GM12878 (cell line): ENCODE measurements around the gene ADCY9. TPM values are rescaled to one million over a fixed set of nuclear protein-coding genes. Genes with fewer than 3 reads are reported as not detected.

ENCODE experiments used
- ATAC-seq: fragments of 200-7000 bp; cut with Tn5 transposase; 3 replicates; pipeline ENCODE4 v1.9.1; 2020; ENCODE audit warnings: mild to moderate bottlenecking, moderate library complexity
- BruUV-seq: library from RNA; stranded (reverse); fragments of 400-500 nt; replicated peaks from 2 replicates; lab custom pipeline; 2021; lab: Mats Ljungman, UMichigan
- CTCF ChIA-PET: fragments of 300-600 bp; sonication (Branson Sonifier 250); formaldehyde crosslinking; extraction: SDS; loops from one replicate; lab custom pipeline; 2021; ENCODE audit warnings: inconsistent platforms; lab: Yijun Ruan, JAX
- POLR2A ChIA-PET: fragments of 350-600 bp; formaldehyde crosslinking; extraction: SDS; loops from one replicate; lab custom pipeline; 2021; ENCODE audit warnings: inconsistent platforms; lab: Charles Lee
- RAD21 ChIA-PET: fragments of 300-600 bp; sonication (Branson Sonifier 250); formaldehyde crosslinking; loops from one replicate; lab custom pipeline; 2023; ENCODE audit warnings: antibody characterized with exemption; ENCODE audit not compliant: unreplicated experiment; lab: Charles Lee
- SMC1A ChIA-PET: fragments of 300-600 bp; sonication (Branson Sonifier 250); formaldehyde crosslinking; loops from one replicate; lab custom pipeline; 2023; ENCODE audit not compliant: unreplicated experiment, uncharacterized antibody; lab: Charles Lee
- DNase-seq: peaks from one replicate; pipeline ENCODE4 v3.0.0-alpha.2; 2011; ENCODE audit warnings: low read depth, low spot score
- FAIRE-seq: peaks from 3 replicates; lab custom pipeline; 2011; peaks lifted over from hg19 to GRCh38; lab: Jason Lieb, UNC
- H2AFZ ChIP-seq: 2 replicates; pipeline ENCODE4 v1.6.0; 2011; ENCODE audit warnings: low read depth, low read length, control low read depth; ENCODE audit not compliant: control insufficient read depth
- H3K27ac ChIP-seq: 2 replicates; pipeline ENCODE4 v1.5.1; 2011; ENCODE audit warnings: control low read depth; ENCODE audit not compliant: control insufficient read depth, insufficient read depth
- H3K27me3 ChIP-seq, 2 experiments: replicated peaks in 1 of 2; 2 replicates each; pipeline versions ENCODE4 v1.6.0 to v1.6.1; 2011; ENCODE audit warnings: low read length in 1 of 2; ENCODE audit not compliant: control insufficient read depth in 2 of 2, insufficient read depth in 2 of 2
- H3K36me3 ChIP-seq, 2 experiments: 2 replicates each; pipeline ENCODE4 v1.5.1; 2011; ENCODE audit warnings: low read length in 1 of 2; ENCODE audit not compliant: control insufficient read depth in 2 of 2, insufficient read depth in 2 of 2
- H3K4me1 ChIP-seq: 2 replicates; pipeline ENCODE4 v1.6.1; 2011; ENCODE audit warnings: mild to moderate bottlenecking, low read length, moderate library complexity, mixed read lengths; ENCODE audit not compliant: control insufficient read depth, insufficient read depth
- H3K4me2 ChIP-seq: 2 replicates; pipeline ENCODE4 v1.6.0; 2011; ENCODE audit warnings: control low read depth; ENCODE audit not compliant: control insufficient read depth, insufficient read depth
- H3K4me3 ChIP-seq: fragments of 200-600 bp; sonication (generic); 2 replicates; pipeline ENCODE4 v1.5.1; 2016
- H3K79me2 ChIP-seq: 2 replicates; pipeline ENCODE4 v1.6.0; 2011; ENCODE audit warnings: low read length; ENCODE audit not compliant: control insufficient read depth, insufficient read depth
- H3K9ac ChIP-seq: 2 replicates; pipeline ENCODE4 v1.8.0; 2011; ENCODE audit warnings: low read length, control low read depth, mixed read lengths; ENCODE audit not compliant: control insufficient read depth, insufficient read depth
- H3K9me3 ChIP-seq: replicated peaks from 3 replicates; pipeline ENCODE4 v1.5.1; 2011; ENCODE audit warnings: mild to moderate bottlenecking, low read length; ENCODE audit not compliant: control insufficient read depth, insufficient read depth
- H4K20me1 ChIP-seq: 2 replicates; pipeline ENCODE4 v1.6.0; 2011; ENCODE audit not compliant: control insufficient read depth, insufficient read depth
- BMI1 ChIP-seq: fragments of 450-650 bp; IDR thresholded peaks from 2 replicates; pipeline ENCODE4 v1.6.1; 2016; ENCODE audit warnings: mild to moderate bottlenecking, moderate library complexity, borderline replicate concordance
- CBX5 ChIP-seq: sonication (generic); IDR thresholded peaks from 2 replicates; pipeline ENCODE4 v1.6.1; 2016; ENCODE audit warnings: low read depth, moderate library complexity, mild to moderate bottlenecking, inconsistent platforms
- CREB1 ChIP-seq: IDR thresholded peaks from 2 replicates; pipeline ENCODE4 v1.6.1; 2012; ENCODE audit warnings: low read depth, mild to moderate bottlenecking, inconsistent platforms
- EGR1 ChIP-seq, 2 experiments: IDR thresholded peaks; 1 replicate in 1 of 2; 2 replicates in 1 of 2; pipeline ENCODE4 v1.6.1; 2011 to 2012; ENCODE audit warnings: low read depth in 2 of 2, low read length in 2 of 2, borderline replicate concordance in 1 of 2, mild to moderate bottlenecking in 1 of 2, moderate library complexity in 1 of 2
- JUND ChIP-seq: IDR thresholded peaks from 2 replicates; pipeline ENCODE4 v1.6.1; 2012; ENCODE audit warnings: low read depth, mild to moderate bottlenecking, low read length, improper control_type of control experiment, moderate library complexity
- MXI1 ChIP-seq: fragments of 150-350 bp; IDR thresholded peaks from 2 replicates; pipeline ENCODE4 v1.6.1; 2011; ENCODE audit warnings: low read depth, mild to moderate bottlenecking, inconsistent platforms, low read length, improper control_type of control experiment
- PAX8 ChIP-seq: fragments of 450-650 bp; IDR thresholded peaks from 2 replicates; pipeline ENCODE4 v1.6.1; 2017; ENCODE audit warnings: mild to moderate bottlenecking, moderate library complexity
- POLR2AphosphoS5 ChIP-seq: IDR thresholded peaks from 2 replicates; pipeline ENCODE4 v1.6.1; 2011; ENCODE audit warnings: mild to moderate bottlenecking, low read length, inconsistent platforms
- RCOR1 ChIP-seq: conservative IDR thresholded peaks from 2 replicates; pipeline ENCODE4 v1.6.1; 2012; ENCODE audit warnings: low read depth, low read length, improper control_type of control experiment
- SMAD1 ChIP-seq: fragments of 450-650 bp; IDR thresholded peaks from 2 replicates; pipeline ENCODE4 v1.6.1; 2018; ENCODE audit warnings: mild to moderate bottlenecking, low read depth; ENCODE audit not compliant: partially characterized antibody
- WGBS: methylation state at CpG from one replicate; pipeline ENCODE4 v1.1.6; 2016; ENCODE audit warnings: low lambda C conversion rate; ENCODE audit not compliant: insufficient replicate concordance, insufficient coverage; ENCODE audit errors: missing lambda C conversion rate; 5-methylcytosine and 5-hydroxymethylcytosine counted together
- in situ Hi-C: fragments of 300-500 bp; cut with MboI; formaldehyde crosslinking; loops from 9 replicates; pipeline ENCODE4 v1.14.3; 2018; ENCODE audit warnings: mixed read lengths
- intact Hi-C: fragments of 100-400 bp; cut with micrococcal nuclease; formaldehyde crosslinking; loops from one replicate; pipeline ENCODE4 v1.14.2; 2022; ENCODE audit not compliant: unreplicated experiment
- polyA plus RNA-seq, 11 experiments: library from polyadenylated mRNA; depleted of rRNA in 4 of 11; unstranded in 6 of 11; stranded (reverse) in 5 of 11; fragments of >200 nt; fragmentation: Nextera tagmentation in 4 of 11; fragmentation: Illumina TruSeq in 1 of 11; extraction: Ambion mirVana in 4 of 11; extraction: Trizol in 1 of 11; gene quantifications; 1 replicate in 1 of 11; 2 replicates in 10 of 11; pipeline versions ENCODE4 v1.2.1 to v1.2.3, GENCODE V29; 2011 to 2016; ENCODE audit warnings: inconsistent platforms in 2 of 11, missing spikeins in 2 of 11, low read depth in 1 of 11
- total RNA-seq, 4 experiments: library from RNA; depleted of rRNA in 3 of 4; stranded (reverse); fragments of >200 nt in 3 of 4; fragmentation: Illumina TruSeq in 1 of 4; extraction: Trizol in 1 of 4; gene quantifications; 2 replicates each; pipeline versions ENCODE4 v1.2.1 to v1.2.3, GENCODE V29; 2013 to 2021
- TF ChIP-seq, protein P1 (sequence below): fragments of 450-650 bp; formaldehyde crosslinking; IDR thresholded peaks from 2 replicates; pipeline ENCODE4 v1.4.0; 2020; ENCODE audit warnings: mild to moderate bottlenecking, moderate library complexity
- TF ChIP-seq, protein P2 (sequence below): fragments of 450-650 bp; IDR thresholded peaks from 2 replicates; pipeline ENCODE4 v1.6.1; 2018; ENCODE audit warnings: borderline replicate concordance, mild to moderate bottlenecking; ENCODE audit not compliant: partially characterized antibody

ADCY9 gene
- total and polyA plus RNA-seq, 10 of the 15 experiments (the other 5 are each of a cell fraction or from before 2014, with no cell fraction given), result 0.09 to 0.41 (median 0.15) TPM; not detected in 3

GRCh38 chr16:3957344-3957980, 158.8 kb downstream of the ADCY9 start:
- Histone ChIP-seq H2AFZ (no peak overlapping the region), H3K27me3 (no peaks in the 10 kb centered on the region; a peak in 1 of 4 replicates), H3K79me2 (no peaks in the 10 kb centered on the region), H3K4me2 (no peak overlapping the region), H3K27ac (no peak overlapping the region), H3K4me3 (no peak overlapping the region), H4K20me1 (no peaks in the 10 kb centered on the region), H3K9me3 (no peaks in the 10 kb centered on the region), H3K4me1 (no peaks in the 10 kb centered on the region), H3K9ac (no peak overlapping the region), H3K36me3 (no peaks in the 10 kb centered on the region)
- in situ Hi-C loops, result no loop called here
- no peak for DNase-seq
- no peak for ATAC-seq
- no TSS peak for BruUV-seq
- WGBS, result 73% methylated on average over 23 of the region's 23 CpGs
- RAD21 ChIA-PET, result no interaction called here
- TF ChIP-seq, protein P1, sequence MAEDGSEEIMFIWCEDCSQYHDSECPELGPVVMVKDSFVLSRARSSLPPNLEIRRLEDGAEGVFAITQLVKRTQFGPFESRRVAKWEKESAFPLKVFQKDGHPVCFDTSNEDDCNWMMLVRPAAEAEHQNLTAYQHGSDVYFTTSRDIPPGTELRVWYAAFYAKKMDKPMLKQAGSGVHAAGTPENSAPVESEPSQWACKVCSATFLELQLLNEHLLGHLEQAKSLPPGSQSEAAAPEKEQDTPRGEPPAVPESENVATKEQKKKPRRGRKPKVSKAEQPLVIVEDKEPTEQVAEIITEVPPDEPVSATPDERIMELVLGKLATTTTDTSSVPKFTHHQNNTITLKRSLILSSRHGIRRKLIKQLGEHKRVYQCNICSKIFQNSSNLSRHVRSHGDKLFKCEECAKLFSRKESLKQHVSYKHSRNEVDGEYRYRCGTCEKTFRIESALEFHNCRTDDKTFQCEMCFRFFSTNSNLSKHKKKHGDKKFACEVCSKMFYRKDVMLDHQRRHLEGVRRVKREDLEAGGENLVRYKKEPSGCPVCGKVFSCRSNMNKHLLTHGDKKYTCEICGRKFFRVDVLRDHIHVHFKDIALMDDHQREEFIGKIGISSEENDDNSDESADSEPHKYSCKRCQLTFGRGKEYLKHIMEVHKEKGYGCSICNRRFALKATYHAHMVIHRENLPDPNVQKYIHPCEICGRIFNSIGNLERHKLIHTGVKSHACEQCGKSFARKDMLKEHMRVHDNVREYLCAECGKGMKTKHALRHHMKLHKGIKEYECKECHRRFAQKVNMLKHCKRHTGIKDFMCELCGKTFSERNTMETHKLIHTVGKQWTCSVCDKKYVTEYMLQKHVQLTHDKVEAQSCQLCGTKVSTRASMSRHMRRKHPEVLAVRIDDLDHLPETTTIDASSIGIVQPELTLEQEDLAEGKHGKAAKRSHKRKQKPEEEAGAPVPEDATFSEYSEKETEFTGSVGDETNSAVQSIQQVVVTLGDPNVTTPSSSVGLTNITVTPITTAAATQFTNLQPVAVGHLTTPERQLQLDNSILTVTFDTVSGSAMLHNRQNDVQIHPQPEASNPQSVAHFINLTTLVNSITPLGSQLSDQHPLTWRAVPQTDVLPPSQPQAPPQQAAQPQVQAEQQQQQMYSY, result no peak
- TF ChIP-seq CREB1 (no peak), PAX8 (no peak), JUND (no peak), POLR2AphosphoS5 (no peak), CBX5 (no peak), MXI1 (no peak), RCOR1 (no peak), SMAD1 (no peak), BMI1 (no peak), EGR1 (IDR thresholded peaks at IDR 0.05; ENCODE audit: borderline replicate concordance in 1 of 2, low read depth in 2 of 2, low read length in 2 of 2) (no peak)
- TF ChIP-seq, protein P2, sequence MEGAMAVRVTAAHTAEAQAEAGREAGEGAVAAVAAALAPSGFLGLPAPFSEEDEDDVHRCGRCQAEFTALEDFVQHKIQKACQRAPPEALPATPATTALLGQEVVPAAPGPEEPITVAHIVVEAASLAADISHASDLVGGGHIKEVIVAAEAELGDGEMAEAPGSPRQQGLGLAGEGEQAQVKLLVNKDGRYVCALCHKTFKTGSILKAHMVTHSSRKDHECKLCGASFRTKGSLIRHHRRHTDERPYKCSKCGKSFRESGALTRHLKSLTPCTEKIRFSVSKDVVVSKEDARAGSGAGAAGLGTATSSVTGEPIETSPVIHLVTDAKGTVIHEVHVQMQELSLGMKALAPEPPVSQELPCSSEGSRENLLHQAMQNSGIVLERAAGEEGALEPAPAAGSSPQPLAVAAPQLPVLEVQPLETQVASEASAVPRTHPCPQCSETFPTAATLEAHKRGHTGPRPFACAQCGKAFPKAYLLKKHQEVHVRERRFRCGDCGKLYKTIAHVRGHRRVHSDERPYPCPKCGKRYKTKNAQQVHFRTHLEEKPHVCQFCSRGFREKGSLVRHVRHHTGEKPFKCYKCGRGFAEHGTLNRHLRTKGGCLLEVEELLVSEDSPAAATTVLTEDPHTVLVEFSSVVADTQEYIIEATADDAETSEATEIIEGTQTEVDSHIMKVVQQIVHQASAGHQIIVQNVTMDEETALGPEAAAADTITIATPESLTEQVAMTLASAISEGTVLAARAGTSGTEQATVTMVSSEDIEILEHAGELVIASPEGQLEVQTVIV, result no peak
- SMC1A ChIA-PET, result no interaction called here
- CTCF ChIA-PET, result no interaction called here
- intact Hi-C loops, result no loop called here
- POLR2A ChIA-PET, result no interaction called here
- FAIRE-seq, result no peak
